DMS114 treated with DMSO at 0.1 percent for 48 hours (cell line): ENCODE data around the gene BRD3.

Source experiments
- DNase-seq: peaks from one replicate; lab custom pipeline; 2025; ENCODE audit not compliant: unreplicated experiment; lab: John Stamatoyannopoulos, UW

Gene BRD3

GRCh38 chr9:134040176-134040565 is 27.7 kb downstream of the BRD3 start:
- no peak for DNase-seq

GRCh38 chr9:134039386-134040175 is 28.2 kb downstream of the BRD3 start:
- DNase-seq, result no peak

GRCh38 chr9:134037641-134038040 is 30.2 kb downstream of the BRD3 start:
- DNase-seq, result no peak

GRCh38 chr9:134036130-134036529 is 31.7 kb downstream of the BRD3 start:
- no peak for DNase-seq

GRCh38 chr9:134035041-134036039 is 32.5 kb downstream of the BRD3 start:
- no peak for DNase-seq

- DNase-seq, result no peak
Measured at GRCh38 chr9:134034215-134035040, 33.4 kb downstream of the BRD3 start.

GRCh38 chr9:134033516-134034214 is 34.2 kb downstream of the BRD3 start:
- DNase-seq, result no peak

- no peak for DNase-seq
Measured at GRCh38 chr9:134032456-134033222, 35.2 kb downstream of the BRD3 start.

- no peak for DNase-seq
Measured at GRCh38 chr9:134031783-134032182, 36.0 kb downstream of the BRD3 start.

- no peak for DNase-seq
Measured at GRCh38 chr9:134030821-134031470, 36.9 kb downstream of the BRD3 start.

- no peak for DNase-seq
Measured at GRCh38 chr9:134029248-134030226, 38.3 kb downstream of the BRD3 start.

GRCh38 chr9:134028575-134029247 is 39.1 kb downstream of the BRD3 start:
- no peak for DNase-seq

- no peak for DNase-seq
Measured at GRCh38 chr9:134028076-134028475, 39.8 kb downstream of the BRD3 start.

- no peak for DNase-seq
Measured at GRCh38 chr9:134027561-134027960, 40.3 kb downstream of the BRD3 start.

GRCh38 chr9:134026981-134027380 is 40.8 kb downstream of the BRD3 start:
- no peak for DNase-seq

- DNase-seq, result no peak
Measured at GRCh38 chr9:134026581-134026980, 41.2 kb downstream of the BRD3 start.
